ENCODE data around the gene STARD4. TPM values are rescaled to one million over a fixed set of nuclear protein-coding genes. Genes with fewer than 3 reads are reported as not detected.

STARD4 gene
- total and polyA plus RNA-seq, 9 of the 15 experiments (the other 6 are each of a cell fraction or from before 2014, with no cell fraction given) = 28.4 to 88.0 (median 34.0) TPM

DNA sequence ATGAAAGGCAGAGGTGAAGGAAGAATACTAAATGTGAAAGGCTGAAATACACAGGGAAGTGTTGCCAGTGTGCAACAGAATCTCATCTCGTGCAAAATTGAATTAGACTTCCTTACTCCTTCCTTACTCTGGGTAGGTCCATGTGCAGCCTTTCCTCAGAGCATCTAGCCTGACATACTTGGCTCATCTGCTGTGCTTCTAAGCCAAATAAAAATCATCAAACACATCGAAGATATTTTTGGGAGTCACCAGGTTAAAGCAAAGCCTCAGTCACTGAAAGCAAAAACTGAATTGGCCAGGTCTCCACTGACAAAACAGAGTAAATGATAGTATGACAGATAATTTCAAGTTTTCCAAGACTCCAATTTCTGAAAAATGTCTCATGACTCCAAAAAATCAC lies 19.3 kb downstream of the STARD4 start:
- ATAC-seq (peak; percentile 27; the same call in 2 of the 3 replicates), DNase-seq (ENCODE audit: extremely low read depth in 1 of 4, low spot score in 3 of 4) (no peak), FAIRE-seq (no peak)
- ChIA-PET CTCF (ENCODE audit: low intra/inter-chr PET ratio) (no interaction called here), POLR2A (interaction anchor here (1.1 to 2.5 kb wide), 2 partner anchors 8 to 14 kb away, joined by 4 to 7 read pairs; no protein-coding TSS in a partner anchor)
- no peak overlapping the region for H3K27ac ChIP-seq (ENCODE audit: extremely low read depth, low read depth, low read length)
- TF ChIP-seq, protein P1, sequence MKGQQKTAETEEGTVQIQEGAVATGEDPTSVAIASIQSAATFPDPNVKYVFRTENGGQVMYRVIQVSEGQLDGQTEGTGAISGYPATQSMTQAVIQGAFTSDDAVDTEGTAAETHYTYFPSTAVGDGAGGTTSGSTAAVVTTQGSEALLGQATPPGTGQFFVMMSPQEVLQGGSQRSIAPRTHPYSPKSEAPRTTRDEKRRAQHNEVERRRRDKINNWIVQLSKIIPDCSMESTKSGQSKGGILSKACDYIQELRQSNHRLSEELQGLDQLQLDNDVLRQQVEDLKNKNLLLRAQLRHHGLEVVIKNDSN (CRISPR knock-in tag; IDR thresholded peaks at IDR 0.05) = no peak
- TF ChIP-seq PHF20 (IDR thresholded peaks at IDR 0.05; ENCODE audit: partially characterized antibody) (no peak), BDP1 (IDR thresholded peaks at IDR 0.05; ENCODE audit: insufficient read depth, insufficient read length) (no peak), KLF13 (tag; IDR thresholded peaks at IDR 0.05; ENCODE audit: borderline replicate concordance, low read depth) (no peak)
- TF ChIP-seq, protein P2, sequence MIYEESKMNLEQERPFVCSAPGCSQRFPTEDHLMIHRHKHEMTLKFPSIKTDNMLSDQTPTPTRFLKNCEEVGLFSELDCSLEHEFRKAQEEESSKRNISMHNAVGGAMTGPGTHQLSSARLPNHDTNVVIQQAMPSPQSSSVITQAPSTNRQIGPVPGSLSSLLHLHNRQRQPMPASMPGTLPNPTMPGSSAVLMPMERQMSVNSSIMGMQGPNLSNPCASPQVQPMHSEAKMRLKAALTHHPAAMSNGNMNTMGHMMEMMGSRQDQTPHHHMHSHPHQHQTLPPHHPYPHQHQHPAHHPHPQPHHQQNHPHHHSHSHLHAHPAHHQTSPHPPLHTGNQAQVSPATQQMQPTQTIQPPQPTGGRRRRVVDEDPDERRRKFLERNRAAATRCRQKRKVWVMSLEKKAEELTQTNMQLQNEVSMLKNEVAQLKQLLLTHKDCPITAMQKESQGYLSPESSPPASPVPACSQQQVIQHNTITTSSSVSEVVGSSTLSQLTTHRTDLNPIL (CRISPR knock-in tag; IDR thresholded peaks at IDR 0.05) = no peak
- H3K27me3 ChIP-seq (ENCODE audit: control insufficient read depth in 2 of 2, insufficient read depth in 2 of 2, low read length in 2 of 2) = no peaks in the 10 kb centered on the region
- no peaks in the 10 kb centered on the region for H4K20me1 ChIP-seq (replicated peaks; ENCODE audit: control insufficient read depth, insufficient read depth, low read length)
- H2AFZ ChIP-seq (ENCODE audit: low read depth, low read length) = no peak overlapping the region
- no peaks in the 10 kb centered on the region for H3K9me1 ChIP-seq (ENCODE audit: control insufficient read depth, insufficient read depth, low read length)
- H3K36me3 ChIP-seq (ENCODE audit: control insufficient read depth, insufficient read depth, low read length) = peaks cover 30% of the 10 kb centered on the region; the same call in 2 of the 3 replicates
- BruUV-seq (replicated peaks) = no TSS peak
- no peaks in the 10 kb centered on the region for H3K9me3 ChIP-seq (replicated peaks; ENCODE audit: control insufficient read depth, insufficient read depth, low read depth, low read length)
- no peaks in the 10 kb centered on the region for H3K4me1 ChIP-seq (replicated peaks in 1 of 2; ENCODE audit: control insufficient read depth in 2 of 2, insufficient read depth in 2 of 2, low read length in 2 of 2)
- H3K79me2 ChIP-seq (ENCODE audit: control insufficient read depth, insufficient read depth, low read length) = no peaks in the 10 kb centered on the region
- WGBS (ENCODE audit: insufficient coverage, low coverage, missing lambda C conversion rate) = 23% methylated on average over 2 of the region's 2 CpGs
- in situ Hi-C loops (cut with MboI) = no loop called here
- intact Hi-C loops (cut with micrococcal nuclease) = no loop called here
- H3K9ac ChIP-seq (ENCODE audit: insufficient read depth in 1 of 2, low read depth in 2 of 2, low read length in 2 of 2) = no peak overlapping the region
- no peak overlapping the region for H3K4me2 ChIP-seq (ENCODE audit: insufficient read depth, low read length)
- no peak overlapping the region for H3K4me3 ChIP-seq

All from K562 (cell line).